K562 (cell line): ENCODE results near the gene EFNA1. TPM values are rescaled to one million over a fixed set of nuclear protein-coding genes. Genes with fewer than 3 reads are reported as not detected.

Experiments used
- CREB5 ChIP-seq: fragments of 250-450 bp; sonication (Bioruptor Pico); IDR thresholded peaks from 2 replicates; pipeline ENCODE4 v1.5.0; 2020; ENCODE audit warnings: mild to moderate bottlenecking
- ETV1 ChIP-seq: fragments of 450-650 bp; conservative IDR thresholded peaks from 2 replicates; pipeline ENCODE4 v1.6.1; 2016; ENCODE audit warnings: missing genetic modification characterization, control low read depth, low read depth, missing compliant biosample characterization
- GMEB1 ChIP-seq: fragments of 250-450 bp; sonication (Bioruptor Pico); IDR thresholded peaks from 2 replicates; pipeline ENCODE4 v1.4.0; 2020; ENCODE audit warnings: mild to moderate bottlenecking
- MLLT1 ChIP-seq, 2 experiments: fragments of 450-650 bp; IDR thresholded peaks; 2 replicates each; pipeline ENCODE4 v1.6.1; 2016
- NFIC ChIP-seq: fragments of 450-650 bp; IDR thresholded peaks from 2 replicates; pipeline ENCODE4 v1.6.1; 2017; ENCODE audit warnings: mild to moderate bottlenecking, inconsistent platforms
- PBX2 ChIP-seq, 2 experiments: IDR thresholded peaks in 1 of 2; conservative IDR thresholded peaks in 1 of 2; 2 replicates each; pipeline ENCODE4 v1.6.1; 2016; ENCODE audit warnings: low read depth in 2 of 2, mild to moderate bottlenecking in 1 of 2, missing compliant biosample characterization in 1 of 2, missing genetic modification characterization in 1 of 2, moderate library complexity in 1 of 2
- POLR2G ChIP-seq: fragments of 200-400 bp; formaldehyde crosslinking; IDR thresholded peaks from 2 replicates; pipeline ENCODE4 v1.6.1; 2017; ENCODE audit warnings: low read depth, mild to moderate bottlenecking, antibody characterized with exemption, low read length, moderate library complexity
- POLR2H ChIP-seq: IDR thresholded peaks from 2 replicates; pipeline ENCODE4 v1.6.1; 2016; ENCODE audit warnings: missing genetic modification characterization, low read depth, mild to moderate bottlenecking, control low read depth, missing compliant biosample characterization, moderate library complexity
- RAD51 ChIP-seq: fragments of 450-650 bp; IDR thresholded peaks from 2 replicates; pipeline ENCODE4 v1.7.1; 2016; ENCODE audit warnings: low read depth, mild to moderate bottlenecking, borderline replicate concordance
- RHOXF2B ChIP-seq: fragments of 250-450 bp; sonication (Bioruptor Pico); conservative IDR thresholded peaks from 2 replicates; pipeline ENCODE4 v1.5.1; 2021
- SMAD1 ChIP-seq: fragments of 150-350 bp; IDR thresholded peaks from 2 replicates; pipeline ENCODE4 v1.6.1; 2014; ENCODE audit warnings: low read length, low read depth; ENCODE audit not compliant: partially characterized antibody
- SMARCA5 ChIP-seq: fragments of 450-650 bp; IDR thresholded peaks from 2 replicates; pipeline ENCODE4 v1.6.1; 2016
- ZNF384 ChIP-seq: IDR thresholded peaks from 2 replicates; pipeline ENCODE4 v1.6.1; 2012; ENCODE audit warnings: low read depth, low read length, improper control_type of control experiment
- ZNF584 ChIP-seq: fragments of 200-800 bp; sonication (Bioruptor generic); IDR thresholded peaks from 2 replicates; pipeline ENCODE4 v1.6.1; 2016; ENCODE audit warnings: low read depth, mild to moderate bottlenecking, missing genetic modification characterization, missing compliant biosample characterization
- polyA plus RNA-seq, 8 experiments: library from polyadenylated mRNA; depleted of rRNA in 4 of 8; stranded (reverse) in 5 of 8; unstranded in 3 of 8; fragments of >200 nt; fragmentation: Nextera tagmentation in 2 of 8; fragmentation: Illumina TruSeq in 1 of 8; extraction: Ambion mirVana in 2 of 8; extraction: Trizol in 1 of 8; gene quantifications; 2 replicates each; pipeline versions ENCODE4 v1.2.1 to v1.2.3, GENCODE V29; 2011 to 2014; ENCODE audit warnings: inconsistent platforms in 1 of 8, missing spikeins in 1 of 8
- total RNA-seq, 7 experiments: library from RNA; depleted of rRNA in 6 of 7; stranded (reverse); fragments of >200 nt in 6 of 7; fragmentation: Illumina TruSeq in 2 of 7; extraction: Trizol in 2 of 7; gene quantifications; 2 replicates each; pipeline versions ENCODE4 v1.2.1 to v1.2.3, GENCODE V29; 2011 to 2021; ENCODE audit warnings: low replicate concordance in 1 of 7
- TF ChIP-seq, protein P1 (sequence below): fragments of 450-650 bp; IDR thresholded peaks from 2 replicates; pipeline ENCODE4 v1.6.1; 2014; ENCODE audit warnings: low read depth, mild to moderate bottlenecking, moderate library complexity, borderline replicate concordance

Gene EFNA1
- total and polyA plus RNA-seq, 9 of the 15 experiments (the other 6 are each of a cell fraction or from before 2014, with no cell fraction given) = 2.1 to 9.3 (median 3.0) TPM

GRCh38 chr1:155084722-155085503 is 42.8 kb upstream of the EFNA1 start (continued):
- TF ChIP-seq, protein P1, sequence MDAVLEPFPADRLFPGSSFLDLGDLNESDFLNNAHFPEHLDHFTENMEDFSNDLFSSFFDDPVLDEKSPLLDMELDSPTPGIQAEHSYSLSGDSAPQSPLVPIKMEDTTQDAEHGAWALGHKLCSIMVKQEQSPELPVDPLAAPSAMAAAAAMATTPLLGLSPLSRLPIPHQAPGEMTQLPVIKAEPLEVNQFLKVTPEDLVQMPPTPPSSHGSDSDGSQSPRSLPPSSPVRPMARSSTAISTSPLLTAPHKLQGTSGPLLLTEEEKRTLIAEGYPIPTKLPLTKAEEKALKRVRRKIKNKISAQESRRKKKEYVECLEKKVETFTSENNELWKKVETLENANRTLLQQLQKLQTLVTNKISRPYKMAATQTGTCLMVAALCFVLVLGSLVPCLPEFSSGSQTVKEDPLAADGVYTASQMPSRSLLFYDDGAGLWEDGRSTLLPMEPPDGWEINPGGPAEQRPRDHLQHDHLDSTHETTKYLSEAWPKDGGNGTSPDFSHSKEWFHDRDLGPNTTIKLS = peak; percentile 56; the same call in 1 of the 2 replicates
- TF ChIP-seq ZNF384 (no peak; the same call in 1 of the 2 replicates), NFIC (peak; percentile 28), RAD51 (no peak), SMAD1 (no peak), CREB5 (CRISPR knock-in tag) (no peak), POLR2H (no peak), SMARCA5 (no peak), RHOXF2B (CRISPR knock-in tag) (no peak), GMEB1 (peak; percentile 19; the same call in 1 of the 2 replicates), ZNF584 (no peak), ETV1 (tag) (peak; percentile 76), POLR2G (peak; percentile 76), PBX2 (CRISPR knock-in tag; IDR thresholded peaks at IDR 0.05; ENCODE audit: low read depth) (peak; percentile 98), PBX2 (tag; conservative IDR thresholded peaks at IDR 0.05; ENCODE audit: low read depth) (peak; percentile 95), MLLT1 (IDR thresholded peaks at IDR 0.05) (peak; percentile 82 to 86; a peak in 3 of 4 replicates)
